ENCODE measurements around the gene YEATS4. TPM values are rescaled to one million over a fixed set of nuclear protein-coding genes. Genes with fewer than 3 reads are reported as not detected.

Gene YEATS4
- total and polyA plus RNA-seq, 2 experiments from 2014 or later = 64.7 to 90.5 TPM

- H3K4me2 ChIP-seq = no peak overlapping the region
- Mint-ChIP-seq H3K4me1 (no peaks in the 10 kb centered on the region; the same call in 2 of the 3 replicates), H3K36me3 (ENCODE audit: low read depth) (peaks cover 47% of the 10 kb centered on the region), H3K27me3 (ENCODE audit: insufficient read depth, low read depth, poor library complexity) (no peaks in the 10 kb centered on the region), H3K27ac (no peak overlapping the region), H3K9me3 (no peaks in the 10 kb centered on the region), H3K4me3 (no peak overlapping the region)
- TF ChIP-seq, protein P1, sequence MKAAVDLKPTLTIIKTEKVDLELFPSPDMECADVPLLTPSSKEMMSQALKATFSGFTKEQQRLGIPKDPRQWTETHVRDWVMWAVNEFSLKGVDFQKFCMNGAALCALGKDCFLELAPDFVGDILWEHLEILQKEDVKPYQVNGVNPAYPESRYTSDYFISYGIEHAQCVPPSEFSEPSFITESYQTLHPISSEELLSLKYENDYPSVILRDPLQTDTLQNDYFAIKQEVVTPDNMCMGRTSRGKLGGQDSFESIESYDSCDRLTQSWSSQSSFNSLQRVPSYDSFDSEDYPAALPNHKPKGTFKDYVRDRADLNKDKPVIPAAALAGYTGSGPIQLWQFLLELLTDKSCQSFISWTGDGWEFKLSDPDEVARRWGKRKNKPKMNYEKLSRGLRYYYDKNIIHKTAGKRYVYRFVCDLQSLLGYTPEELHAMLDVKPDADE (IDR thresholded peaks at IDR 0.05) = no peak
- no peak for TF ChIP-seq JUNB (IDR thresholded peaks at IDR 0.05; ENCODE audit: unreplicated experiment)
- TF ChIP-seq, protein P2, sequence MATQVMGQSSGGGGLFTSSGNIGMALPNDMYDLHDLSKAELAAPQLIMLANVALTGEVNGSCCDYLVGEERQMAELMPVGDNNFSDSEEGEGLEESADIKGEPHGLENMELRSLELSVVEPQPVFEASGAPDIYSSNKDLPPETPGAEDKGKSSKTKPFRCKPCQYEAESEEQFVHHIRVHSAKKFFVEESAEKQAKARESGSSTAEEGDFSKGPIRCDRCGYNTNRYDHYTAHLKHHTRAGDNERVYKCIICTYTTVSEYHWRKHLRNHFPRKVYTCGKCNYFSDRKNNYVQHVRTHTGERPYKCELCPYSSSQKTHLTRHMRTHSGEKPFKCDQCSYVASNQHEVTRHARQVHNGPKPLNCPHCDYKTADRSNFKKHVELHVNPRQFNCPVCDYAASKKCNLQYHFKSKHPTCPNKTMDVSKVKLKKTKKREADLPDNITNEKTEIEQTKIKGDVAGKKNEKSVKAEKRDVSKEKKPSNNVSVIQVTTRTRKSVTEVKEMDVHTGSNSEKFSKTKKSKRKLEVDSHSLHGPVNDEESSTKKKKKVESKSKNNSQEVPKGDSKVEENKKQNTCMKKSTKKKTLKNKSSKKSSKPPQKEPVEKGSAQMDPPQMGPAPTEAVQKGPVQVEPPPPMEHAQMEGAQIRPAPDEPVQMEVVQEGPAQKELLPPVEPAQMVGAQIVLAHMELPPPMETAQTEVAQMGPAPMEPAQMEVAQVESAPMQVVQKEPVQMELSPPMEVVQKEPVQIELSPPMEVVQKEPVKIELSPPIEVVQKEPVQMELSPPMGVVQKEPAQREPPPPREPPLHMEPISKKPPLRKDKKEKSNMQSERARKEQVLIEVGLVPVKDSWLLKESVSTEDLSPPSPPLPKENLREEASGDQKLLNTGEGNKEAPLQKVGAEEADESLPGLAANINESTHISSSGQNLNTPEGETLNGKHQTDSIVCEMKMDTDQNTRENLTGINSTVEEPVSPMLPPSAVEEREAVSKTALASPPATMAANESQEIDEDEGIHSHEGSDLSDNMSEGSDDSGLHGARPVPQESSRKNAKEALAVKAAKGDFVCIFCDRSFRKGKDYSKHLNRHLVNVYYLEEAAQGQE (IDR thresholded peaks at IDR 0.05; ENCODE audit: unreplicated experiment) = no peak
- TF ChIP-seq, protein P3, sequence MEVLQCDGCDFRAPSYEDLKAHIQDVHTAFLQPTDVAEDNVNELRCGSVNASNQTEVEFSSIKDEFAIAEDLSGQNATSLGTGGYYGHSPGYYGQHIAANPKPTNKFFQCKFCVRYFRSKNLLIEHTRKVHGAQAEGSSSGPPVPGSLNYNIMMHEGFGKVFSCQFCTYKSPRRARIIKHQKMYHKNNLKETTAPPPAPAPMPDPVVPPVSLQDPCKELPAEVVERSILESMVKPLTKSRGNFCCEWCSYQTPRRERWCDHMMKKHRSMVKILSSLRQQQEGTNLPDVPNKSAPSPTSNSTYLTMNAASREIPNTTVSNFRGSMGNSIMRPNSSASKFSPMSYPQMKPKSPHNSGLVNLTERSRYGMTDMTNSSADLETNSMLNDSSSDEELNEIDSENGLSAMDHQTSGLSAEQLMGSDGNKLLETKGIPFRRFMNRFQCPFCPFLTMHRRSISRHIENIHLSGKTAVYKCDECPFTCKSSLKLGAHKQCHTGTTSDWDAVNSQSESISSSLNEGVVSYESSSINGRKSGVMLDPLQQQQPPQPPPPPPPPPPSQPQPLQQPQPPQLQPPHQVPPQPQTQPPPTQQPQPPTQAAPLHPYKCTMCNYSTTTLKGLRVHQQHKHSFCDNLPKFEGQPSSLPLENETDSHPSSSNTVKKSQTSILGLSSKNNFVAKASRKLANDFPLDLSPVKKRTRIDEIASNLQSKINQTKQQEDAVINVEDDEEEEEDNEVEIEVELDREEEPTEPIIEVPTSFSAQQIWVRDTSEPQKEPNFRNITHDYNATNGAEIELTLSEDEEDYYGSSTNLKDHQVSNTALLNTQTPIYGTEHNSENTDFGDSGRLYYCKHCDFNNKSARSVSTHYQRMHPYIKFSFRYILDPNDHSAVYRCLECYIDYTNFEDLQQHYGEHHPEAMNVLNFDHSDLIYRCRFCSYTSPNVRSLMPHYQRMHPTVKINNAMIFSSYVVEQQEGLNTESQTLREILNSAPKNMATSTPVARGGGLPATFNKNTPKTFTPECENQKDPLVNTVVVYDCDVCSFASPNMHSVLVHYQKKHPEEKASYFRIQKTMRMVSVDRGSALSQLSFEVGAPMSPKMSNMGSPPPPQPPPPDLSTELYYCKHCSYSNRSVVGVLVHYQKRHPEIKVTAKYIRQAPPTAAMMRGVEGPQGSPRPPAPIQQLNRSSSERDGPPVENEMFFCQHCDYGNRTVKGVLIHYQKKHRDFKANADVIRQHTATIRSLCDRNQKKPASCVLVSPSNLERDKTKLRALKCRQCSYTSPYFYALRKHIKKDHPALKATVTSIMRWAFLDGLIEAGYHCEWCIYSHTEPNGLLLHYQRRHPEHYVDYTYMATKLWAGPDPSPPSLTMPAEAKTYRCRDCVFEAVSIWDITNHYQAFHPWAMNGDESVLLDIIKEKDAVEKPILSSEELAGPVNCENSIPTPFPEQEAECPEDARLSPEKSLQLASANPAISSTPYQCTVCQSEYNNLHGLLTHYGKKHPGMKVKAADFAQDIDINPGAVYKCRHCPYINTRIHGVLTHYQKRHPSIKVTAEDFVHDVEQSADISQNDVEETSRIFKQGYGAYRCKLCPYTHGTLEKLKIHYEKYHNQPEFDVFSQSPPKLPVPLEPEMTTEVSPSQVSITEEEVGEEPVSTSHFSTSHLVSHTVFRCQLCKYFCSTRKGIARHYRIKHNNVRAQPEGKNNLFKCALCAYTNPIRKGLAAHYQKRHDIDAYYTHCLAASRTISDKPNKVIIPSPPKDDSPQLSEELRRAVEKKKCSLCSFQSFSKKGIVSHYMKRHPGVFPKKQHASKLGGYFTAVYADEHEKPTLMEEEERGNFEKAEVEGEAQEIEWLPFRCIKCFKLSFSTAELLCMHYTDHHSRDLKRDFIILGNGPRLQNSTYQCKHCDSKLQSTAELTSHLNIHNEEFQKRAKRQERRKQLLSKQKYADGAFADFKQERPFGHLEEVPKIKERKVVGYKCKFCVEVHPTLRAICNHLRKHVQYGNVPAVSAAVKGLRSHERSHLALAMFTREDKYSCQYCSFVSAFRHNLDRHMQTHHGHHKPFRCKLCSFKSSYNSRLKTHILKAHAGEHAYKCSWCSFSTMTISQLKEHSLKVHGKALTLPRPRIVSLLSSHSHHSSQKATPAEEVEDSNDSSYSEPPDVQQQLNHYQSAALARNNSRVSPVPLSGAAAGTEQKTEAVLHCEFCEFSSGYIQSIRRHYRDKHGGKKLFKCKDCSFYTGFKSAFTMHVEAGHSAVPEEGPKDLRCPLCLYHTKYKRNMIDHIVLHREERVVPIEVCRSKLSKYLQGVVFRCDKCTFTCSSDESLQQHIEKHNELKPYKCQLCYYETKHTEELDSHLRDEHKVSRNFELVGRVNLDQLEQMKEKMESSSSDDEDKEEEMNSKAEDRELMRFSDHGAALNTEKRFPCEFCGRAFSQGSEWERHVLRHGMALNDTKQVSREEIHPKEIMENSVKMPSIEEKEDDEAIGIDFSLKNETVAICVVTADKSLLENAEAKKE (CRISPR knock-in tag; IDR thresholded peaks at IDR 0.05) = no peak
- TF ChIP-seq ZNF114 (CRISPR knock-in tag; IDR thresholded peaks at IDR 0.05) = no peak
- no peak for TF ChIP-seq CREB1 (CRISPR knock-in tag; IDR thresholded peaks at IDR 0.05; ENCODE audit: low read depth)
- TF ChIP-seq STAT1 (IDR thresholded peaks at IDR 0.05; ENCODE audit: unreplicated experiment) = no peak
- TF ChIP-seq EZH2phosphoT487 (IDR thresholded peaks at IDR 0.05; ENCODE audit: unreplicated experiment) = no peak
- no peak for TF ChIP-seq CTCF (conservative IDR thresholded peaks at IDR 0.05; ENCODE audit: low read depth in 2 of 2)
- TF ChIP-seq POLR2AphosphoS5 (IDR thresholded peaks at IDR 0.05; ENCODE audit: low read depth) = no peak
- TF ChIP-seq ZNF331 (CRISPR knock-in tag; IDR thresholded peaks at IDR 0.05; ENCODE audit: low read depth) = no peak
- TF ChIP-seq EZH2 (IDR thresholded peaks at IDR 0.05; ENCODE audit: low read depth, unreplicated experiment) = no peak
- no peak for TF ChIP-seq NANOG (IDR thresholded peaks at IDR 0.05; ENCODE audit: borderline replicate concordance)
- H3K27me3 ChIP-seq (ENCODE audit: insufficient read depth) = no peaks in the 10 kb centered on the region
- no peaks in the 10 kb centered on the region for H4K20me1 ChIP-seq (replicated peaks; ENCODE audit: insufficient read depth)
- peaks cover 11% of the 10 kb centered on the region for H3K79me2 ChIP-seq (replicated peaks; ENCODE audit: insufficient read depth)
- H3K27ac ChIP-seq (ENCODE audit: low read depth) = no peak overlapping the region
- DNase-seq (ENCODE audit: low spot score) = no peak
- no peak for ATAC-seq
- H3K4me1 ChIP-seq (ENCODE audit: insufficient read depth) = no peaks in the 10 kb centered on the region
- H3K4me3 ChIP-seq = no peak overlapping the region
- no peaks in the 10 kb centered on the region for H3F3A ChIP-seq (replicated peaks; ENCODE audit: low read depth)
- H2AFZ ChIP-seq = no peak overlapping the region
- no peaks in the 10 kb centered on the region for H3K9me2 ChIP-seq (ENCODE audit: insufficient read depth)
- H3K36me3 ChIP-seq (ENCODE audit: insufficient read depth) = peaks cover 11% of the 10 kb centered on the region; the same call in 1 of the 2 replicates
Measured at GRCh38 chr12:69383074-69383473, 23.5 kb downstream of the YEATS4 start.
